Muscle layer of colon (tissue), 2 donors: ENCODE results near the gene CYP51A1.
"Not testable (repeated sequence)": the region's sequence is repeated elsewhere in the genome, so short reads cannot be mapped to it uniquely, and the experiment has no call there.

Experiments
- H3K27ac ChIP-seq: one replicate; pipeline ENCODE4 v1.7.0; 2013; ENCODE audit warnings: low read depth, mild to moderate bottlenecking, low read length, moderate library complexity
- H3K27me3 ChIP-seq, 2 donors: one replicate each; pipeline ENCODE4 v1.7.0; 2013; ENCODE audit warnings: low read length in 2 of 2, mild to moderate bottlenecking in 2 of 2; ENCODE audit not compliant: insufficient read depth in 2 of 2, control insufficient read depth in 1 of 2
- H3K36me3 ChIP-seq: one replicate; pipeline ENCODE4 v1.7.0; 2013; ENCODE audit warnings: mild to moderate bottlenecking, low read length; ENCODE audit not compliant: insufficient read depth
- H3K4me1 ChIP-seq: one replicate; pipeline ENCODE4 v1.7.0; 2013; ENCODE audit warnings: mild to moderate bottlenecking, low read length; ENCODE audit not compliant: insufficient read depth
- H3K4me3 ChIP-seq, 2 donors: one replicate each; pipeline ENCODE4 v1.7.0; 2013; ENCODE audit warnings: low read length in 2 of 2, low read depth in 1 of 2, mild to moderate bottlenecking in 1 of 2, moderate library complexity in 1 of 2
- H3K9ac ChIP-seq: one replicate; pipeline ENCODE4 v1.7.0; 2013; ENCODE audit warnings: low read length
- H3K9me3 ChIP-seq: one replicate; pipeline ENCODE4 v1.7.0; 2013; ENCODE audit warnings: mild to moderate bottlenecking, low read length
- donor health status: abdominal sarcoma.
- donor health status: Adenocarcinoma of cecum.

Gene CYP51A1

DNA sequence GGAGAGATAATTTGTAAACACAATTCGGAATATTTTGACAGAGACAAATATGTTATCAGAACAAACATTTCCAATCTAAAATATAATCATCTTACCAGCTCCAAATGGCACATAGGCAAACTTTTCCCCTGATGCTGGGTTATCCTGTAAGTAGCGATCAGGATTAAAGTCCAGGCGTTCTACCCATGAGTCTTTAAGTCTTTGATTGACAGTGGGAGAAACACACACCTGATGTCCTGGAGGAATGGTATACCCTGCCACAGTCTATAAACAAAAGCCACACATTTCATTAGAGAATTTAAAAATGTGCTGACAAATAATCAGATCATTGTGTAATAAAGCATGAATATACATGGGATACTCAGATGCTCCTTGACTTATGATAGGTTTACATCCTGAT lies 17.3 kb downstream of the CYP51A1 start:
- Histone ChIP-seq H3K9me3 (no peaks in the 10 kb centered on the region), H3K4me1 (no peaks in the 10 kb centered on the region), H3K27ac (no peak overlapping the region), H3K9ac (no peak overlapping the region), H3K4me3 (no peak overlapping the region), H3K36me3 (peaks cover 31% of the 10 kb centered on the region), H3K27me3 (no peaks in the 10 kb centered on the region)

DNA sequence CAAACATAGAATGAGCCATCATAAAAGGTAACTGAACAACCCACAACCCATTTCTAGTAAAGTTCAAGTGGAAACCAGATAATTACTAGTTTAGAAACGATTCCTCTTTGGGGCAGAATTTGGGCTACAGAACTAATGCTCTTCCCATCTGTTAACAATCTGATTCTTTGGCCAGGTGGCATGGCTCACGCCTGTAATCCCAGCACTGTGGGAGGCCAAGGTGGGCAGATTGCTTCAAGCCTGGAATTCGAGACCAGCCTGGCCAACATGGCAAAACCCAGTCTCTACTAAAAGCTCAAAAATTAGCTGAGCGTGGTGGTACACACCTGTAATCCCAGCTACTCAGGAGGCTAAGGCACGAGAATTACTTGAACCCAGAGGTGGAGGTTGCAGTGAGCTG lies 18.5 kb downstream of the CYP51A1 start:
- no peak overlapping the region for H3K4me3 ChIP-seq
- H3K9ac ChIP-seq = no peak overlapping the region
- no peaks in the 10 kb centered on the region for H3K27me3 ChIP-seq
- no peak overlapping the region for H3K27ac ChIP-seq
- peaks cover 22% of the 10 kb centered on the region for H3K36me3 ChIP-seq
- no peaks in the 10 kb centered on the region for H3K9me3 ChIP-seq
- no peaks in the 10 kb centered on the region for H3K4me1 ChIP-seq

DNA sequence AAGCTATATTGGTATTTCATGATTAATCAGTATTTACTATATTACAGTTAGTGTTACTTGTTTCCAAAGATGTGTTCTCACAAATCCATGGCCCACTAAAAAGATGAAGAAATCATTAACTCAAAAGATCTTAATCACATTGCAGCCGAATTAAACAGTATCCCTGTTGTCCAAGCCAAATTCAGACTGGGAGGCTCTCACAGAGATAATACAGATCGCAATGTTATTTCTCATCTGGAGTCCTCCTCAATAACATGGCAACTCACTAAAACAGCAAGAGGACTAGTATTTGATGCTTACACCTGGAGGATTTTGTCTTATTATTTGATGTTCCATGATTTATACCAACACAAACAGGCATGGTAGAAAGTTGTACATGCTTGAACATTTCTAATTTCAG lies 23.4 kb downstream of the CYP51A1 start:
- H3K4me1 ChIP-seq = no peaks in the 10 kb centered on the region
- H3K36me3 ChIP-seq = peaks cover 27% of the 10 kb centered on the region
- no peaks in the 10 kb centered on the region for H3K27me3 ChIP-seq
- no peak overlapping the region for H3K9ac ChIP-seq
- H3K4me3 ChIP-seq = no peak overlapping the region
- H3K27ac ChIP-seq = no peak overlapping the region
- no peaks in the 10 kb centered on the region for H3K9me3 ChIP-seq

DNA sequence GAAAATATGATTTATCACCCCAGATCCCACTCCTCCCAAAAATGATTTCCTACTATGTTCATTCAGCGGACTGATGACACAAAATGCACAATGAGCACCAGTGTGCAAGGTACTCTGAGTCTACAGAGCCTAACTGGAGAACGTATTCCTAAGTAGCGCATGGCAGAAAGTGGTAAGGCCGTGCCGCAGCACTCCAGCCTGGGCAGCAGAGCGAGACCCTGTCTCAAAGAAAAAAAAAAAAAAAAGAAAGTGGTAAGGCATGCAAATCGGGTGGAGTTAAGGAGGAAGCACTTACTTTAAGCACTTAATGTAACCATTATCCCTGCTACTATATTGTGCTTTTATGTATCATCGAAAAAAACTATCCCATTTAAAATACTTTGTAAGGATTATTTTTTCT lies 25.5 kb downstream of the CYP51A1 start:
- Histone ChIP-seq H3K4me3 (no peak overlapping the region), H3K36me3 (peaks cover 38% of the 10 kb centered on the region)

DNA sequence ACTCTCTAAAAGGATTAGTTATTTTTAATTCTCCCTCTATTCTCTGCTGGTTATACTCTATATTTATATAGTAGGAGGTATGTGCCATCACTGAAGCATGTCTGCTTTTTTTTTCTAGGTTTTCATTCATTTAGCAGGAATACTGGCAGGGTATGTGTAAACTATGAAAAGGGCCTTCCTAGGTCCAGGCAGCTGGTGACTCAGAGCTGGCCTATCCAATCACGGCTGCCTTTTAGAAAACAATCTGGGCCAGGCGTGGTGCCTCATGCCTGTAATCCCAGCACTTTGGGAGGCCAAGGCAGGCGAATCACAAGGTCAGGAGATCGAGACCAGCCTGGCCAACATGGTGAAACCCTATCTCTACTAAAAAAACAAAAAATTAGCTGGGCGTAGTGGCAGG lies 31.4 kb downstream of the CYP51A1 start:
- H3K4me1 ChIP-seq, H3K27ac ChIP-seq, H3K9me3 ChIP-seq, H3K4me3 ChIP-seq, H3K27me3 ChIP-seq, H3K9ac ChIP-seq: not testable (repeated sequence)
- peaks cover 65% of the 10 kb centered on the region for H3K36me3 ChIP-seq

More for the DNA sequence above, 25.5 kb downstream of the CYP51A1 start:
- H3K9ac ChIP-seq = no peak overlapping the region
- no peaks in the 10 kb centered on the region for H3K9me3 ChIP-seq
- H3K27ac ChIP-seq = no peak overlapping the region
- no peaks in the 10 kb centered on the region for H3K27me3 ChIP-seq
- H3K4me1 ChIP-seq = no peaks in the 10 kb centered on the region

DNA sequence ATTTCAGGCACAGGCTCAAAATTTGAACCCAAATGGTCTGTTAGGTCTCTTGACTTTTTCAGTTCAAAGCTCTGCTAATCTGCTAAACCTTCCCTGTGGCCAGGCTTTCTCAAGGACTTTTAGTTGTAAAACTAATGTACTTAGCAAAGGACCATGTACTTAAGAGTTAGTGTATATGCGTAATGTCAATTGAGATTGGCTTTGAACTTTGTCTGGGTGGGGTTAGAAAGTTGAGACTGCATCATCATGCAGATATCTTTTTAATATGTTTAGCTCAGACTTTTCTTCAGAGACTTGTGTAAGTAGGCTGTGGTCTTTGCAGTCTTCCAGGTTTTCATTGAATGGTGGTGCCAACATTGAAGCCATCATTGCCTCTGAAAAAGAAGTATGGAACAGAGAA lies 33.7 kb downstream of the CYP51A1 start:
- Histone ChIP-seq H3K9ac (no peak overlapping the region), H3K9me3 (no peaks in the 10 kb centered on the region), H3K4me1 (no peaks in the 10 kb centered on the region), H3K4me3 (no peak overlapping the region), H3K27me3 (no peaks in the 10 kb centered on the region), H3K36me3 (peaks cover 66% of the 10 kb centered on the region), H3K27ac (no peak overlapping the region)

GRCh38 chr7:92095380-92095779 lies 38.9 kb downstream of the CYP51A1 start:
- H3K27me3 ChIP-seq = no peaks in the 10 kb centered on the region
- no peak overlapping the region for H3K27ac ChIP-seq
- H3K4me3 ChIP-seq = no peak overlapping the region
- no peaks in the 10 kb centered on the region for H3K9me3 ChIP-seq
- H3K9ac ChIP-seq = no peak overlapping the region
- H3K4me1 ChIP-seq = no peaks in the 10 kb centered on the region
- H3K36me3 ChIP-seq = peaks cover 63% of the 10 kb centered on the region

DNA sequence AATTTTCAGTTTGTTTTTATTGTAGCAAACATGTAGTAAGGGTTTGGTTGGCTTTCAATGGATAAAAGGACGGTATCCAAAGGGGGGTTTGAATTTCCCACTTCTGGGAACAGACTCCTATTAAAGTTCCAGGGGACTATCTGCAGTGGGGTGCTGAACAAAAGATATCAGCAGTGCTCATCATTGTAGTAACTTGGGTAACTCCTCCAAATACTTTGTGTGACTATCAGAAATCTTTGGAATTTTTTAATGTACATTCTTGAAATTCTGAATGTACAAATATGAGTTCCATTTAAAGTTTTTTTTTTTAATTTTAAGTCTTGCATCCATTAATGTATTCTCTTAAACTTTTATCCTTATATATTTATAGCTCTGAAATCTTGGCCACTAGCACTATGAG lies 42.1 kb downstream of the CYP51A1 start:
- no peak overlapping the region for H3K9ac ChIP-seq
- H3K4me3 ChIP-seq = no peak overlapping the region
- H3K27me3 ChIP-seq = no peaks in the 10 kb centered on the region
- no peaks in the 10 kb centered on the region for H3K4me1 ChIP-seq
- H3K36me3 ChIP-seq = peaks cover 49% of the 10 kb centered on the region
- H3K27ac ChIP-seq = no peak overlapping the region
- H3K9me3 ChIP-seq = no peaks in the 10 kb centered on the region

DNA sequence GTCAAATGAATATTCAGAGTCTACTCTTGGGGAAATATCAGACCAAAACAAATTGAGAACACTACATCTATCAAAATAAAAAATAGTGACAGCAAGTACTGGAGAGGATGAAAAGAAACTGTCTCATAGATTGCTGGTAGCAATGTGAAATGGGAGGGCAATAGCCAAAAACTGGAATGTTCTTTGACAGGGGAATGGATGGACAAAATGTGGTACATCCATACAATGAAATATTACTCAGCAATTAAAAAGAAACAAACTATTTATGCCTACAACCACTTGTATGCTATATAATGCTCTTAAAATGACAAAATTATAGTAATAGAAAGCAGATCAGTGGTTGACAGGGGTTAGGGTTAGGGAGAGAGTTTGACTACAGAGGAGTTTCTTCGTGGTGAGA lies 46.0 kb downstream of the CYP51A1 start:
- no peaks in the 10 kb centered on the region for H3K27me3 ChIP-seq
- H3K4me3 ChIP-seq = no peak overlapping the region
- peaks cover 57% of the 10 kb centered on the region for H3K36me3 ChIP-seq
- no peak overlapping the region for H3K27ac ChIP-seq
- H3K9me3 ChIP-seq = no peaks in the 10 kb centered on the region
- H3K4me1 ChIP-seq = no peaks in the 10 kb centered on the region
- H3K9ac ChIP-seq = no peak overlapping the region

GRCh38 chr7:92083922-92084321 lies 50.4 kb downstream of the CYP51A1 start:
- not testable (repeated sequence) for H3K4me1 ChIP-seq, H3K4me3 ChIP-seq, H3K9ac ChIP-seq, H3K27ac ChIP-seq, H3K9me3 ChIP-seq, H3K27me3 ChIP-seq
- peaks cover 35% of the 10 kb centered on the region for H3K36me3 ChIP-seq

- no peaks in the 10 kb centered on the region for H3K9me3 ChIP-seq
- H3K36me3 ChIP-seq = peaks cover 15% of the 10 kb centered on the region
- no peak overlapping the region for H3K27ac ChIP-seq
- no peaks in the 10 kb centered on the region for H3K4me1 ChIP-seq
- H3K9ac ChIP-seq = no peak overlapping the region
- no peaks in the 10 kb centered on the region for H3K27me3 ChIP-seq
- H3K4me3 ChIP-seq = no peak overlapping the region
Observed at GRCh38 chr7:92076509-92076908, 57.8 kb downstream of the CYP51A1 start.

- no peak overlapping the region for H3K4me3 ChIP-seq
- H3K36me3 ChIP-seq = peaks cover 15% of the 10 kb centered on the region
- no peak overlapping the region for H3K9ac ChIP-seq
- no peak overlapping the region for H3K27ac ChIP-seq
- no peaks in the 10 kb centered on the region for H3K27me3 ChIP-seq
- H3K9me3 ChIP-seq = no peaks in the 10 kb centered on the region
- no peaks in the 10 kb centered on the region for H3K4me1 ChIP-seq
Observed at GRCh38 chr7:92075455-92076158, 58.7 kb downstream of the CYP51A1 start.
